CD8-positive, alpha-beta memory T cell (primary cell): ENCODE results near the gene TAX1BP1. TPM values are rescaled to one million over a fixed set of nuclear protein-coding genes. Genes with fewer than 3 reads are reported as not detected.

ENCODE experiments used
- CTCF ChIA-PET: fragments of 350-600 bp; sonication (Branson Sonifier 250); formaldehyde crosslinking; loops from one replicate; lab custom pipeline; 2021; ENCODE audit warnings: antibody characterized with exemption; lab: Charles Lee
- POLR2A ChIA-PET: fragments of 350-600 bp; sonication (Branson Sonifier 250); formaldehyde crosslinking; loops from one replicate; lab custom pipeline; 2021; ENCODE audit warnings: antibody characterized with exemption; lab: Charles Lee
- DNase-seq, 5 donors: peaks; one replicate each; pipeline versions ENCODE4 v3.0.0 to v3.0.0-alpha.2; 2020 to 2022; ENCODE audit warnings: mixed read lengths in 1 of 5
- H3K27ac ChIP-seq: one replicate; pipeline ENCODE4 v1.7.0; 2013; ENCODE audit warnings: low read depth, mild to moderate bottlenecking, low read length, moderate library complexity
- H3K27me3 ChIP-seq: 2 replicates; pipeline ENCODE4 v1.7.0; 2013; ENCODE audit warnings: low read length, mild to moderate bottlenecking; ENCODE audit not compliant: insufficient read depth, poor library complexity, severe bottlenecking
- H3K36me3 ChIP-seq: 2 replicates; pipeline ENCODE4 v1.7.0; 2013; ENCODE audit warnings: mild to moderate bottlenecking, low read length, moderate library complexity; ENCODE audit not compliant: insufficient read depth
- H3K4me1 ChIP-seq: 2 replicates; pipeline ENCODE4 v1.7.0; 2013; ENCODE audit warnings: mild to moderate bottlenecking, low read length, moderate library complexity; ENCODE audit not compliant: insufficient read depth
- H3K4me3 ChIP-seq: 2 replicates; pipeline ENCODE4 v1.7.0; 2013; ENCODE audit warnings: mild to moderate bottlenecking, low read length
- H3K9me3 ChIP-seq: 2 replicates; pipeline ENCODE4 v1.7.0; 2013; ENCODE audit warnings: mild to moderate bottlenecking, low read length
- H3K27ac Mint-ChIP-seq, 8 donors: one replicate each; pipeline ENCODE4 v1.8.0; 2020 to 2021; ENCODE audit warnings: mixed read lengths in 8 of 8, mild to moderate bottlenecking in 6 of 8, inconsistent platforms in 3 of 8, moderate library complexity in 3 of 8
- H3K27me3 Mint-ChIP-seq, 2 donors: one replicate each; pipeline ENCODE4 v1.8.0; 2020 to 2021; ENCODE audit warnings: mixed read lengths in 2 of 2, mild to moderate bottlenecking in 1 of 2, moderate library complexity in 1 of 2
- H3K36me3 Mint-ChIP-seq, 3 donors: one replicate each; pipeline ENCODE4 v1.8.0; 2020 to 2021; ENCODE audit warnings: mixed read lengths in 3 of 3, inconsistent platforms in 1 of 3, mild to moderate bottlenecking in 1 of 3
- H3K4me1 Mint-ChIP-seq, 3 donors: one replicate each; pipeline ENCODE4 v1.8.0; 2020 to 2021; ENCODE audit warnings: mixed read lengths in 3 of 3, inconsistent platforms in 1 of 3, mild to moderate bottlenecking in 1 of 3
- H3K4me3 Mint-ChIP-seq, 7 donors: one replicate each; pipeline ENCODE4 v1.8.0; 2020 to 2021; ENCODE audit warnings: mixed read lengths in 7 of 7, mild to moderate bottlenecking in 6 of 7, moderate library complexity in 4 of 7, inconsistent platforms in 2 of 7
- H3K9me3 Mint-ChIP-seq, 5 donors: one replicate each; pipeline ENCODE4 v1.8.0; 2020 to 2022; ENCODE audit warnings: mixed read lengths in 5 of 5, mild to moderate bottlenecking in 3 of 5, moderate library complexity in 2 of 5, inconsistent platforms in 1 of 5
- polyA plus RNA-seq: library from polyadenylated mRNA; unstranded; fragments of 300-500 nt; fragmentation: Illumina TruSeq; gene quantifications from one replicate; pipeline ENCODE4 v1.2.3, GENCODE V29; 2021
- total RNA-seq, 2 experiments: library from RNA; stranded (reverse); gene quantifications; one replicate each; pipeline ENCODE4 v1.2.3, GENCODE V29; 2021

The TAX1BP1 gene
- total and polyA plus RNA-seq, 3 experiments from 2014 or later, result 80.8 to 135 (median 82.1) TPM

DNA sequence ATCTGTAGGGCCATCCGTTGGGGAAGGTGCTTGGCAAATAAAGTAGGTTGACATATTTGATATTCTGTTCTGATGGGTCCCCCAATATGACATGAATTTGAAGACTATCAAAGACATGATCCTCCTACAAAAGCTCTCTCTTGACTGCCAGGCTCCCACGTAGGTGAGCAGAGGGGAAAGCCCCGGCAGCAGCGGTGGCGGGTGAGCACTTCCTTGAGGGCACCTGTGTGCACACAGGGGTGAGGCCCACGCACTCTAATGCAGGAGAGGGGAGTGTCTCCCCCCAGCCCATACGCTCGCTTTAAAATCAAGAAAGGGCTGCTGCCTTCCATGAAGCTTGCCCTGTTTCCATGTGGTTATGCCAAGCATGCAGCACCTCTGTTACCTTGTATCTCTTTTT is 100.4 kb downstream of the TAX1BP1 start:
- Mint-ChIP-seq H3K4me1 (peaks cover 17 to 32% (median 20%) of the 10 kb centered on the region in 3 donors), H3K27me3 (peaks cover 0 to 3% of the 10 kb centered on the region in 2 donors), H3K27ac (peak overlapping the region in 7 of 8 donors; percentile 31 to 86 (median 66)), H3K4me3 (no peak overlapping the region), H3K36me3 (peaks cover 0 to 9% (median 3%) of the 10 kb centered on the region in 3 donors), H3K9me3 (no peaks in the 10 kb centered on the region)
- no peaks in the 10 kb centered on the region for H3K4me1 ChIP-seq
- H3K9me3 ChIP-seq, result no peaks in the 10 kb centered on the region
- POLR2A ChIA-PET, result no interaction called here
- H3K27ac ChIP-seq, result no peak overlapping the region
- H3K4me3 ChIP-seq, result no peak overlapping the region
- no peaks in the 10 kb centered on the region for H3K27me3 ChIP-seq
- peak in 2 of 5 donors; percentile 6 to 10 for DNase-seq
- CTCF ChIA-PET, result interaction anchor here (1.4 kb wide), 1 partner anchor 9 kb away, joined by 3 read pairs; no protein-coding TSS in a partner anchor
- no peaks in the 10 kb centered on the region for H3K36me3 ChIP-seq

- ChIA-PET CTCF (interaction anchor here (1.3 to 1.4 kb wide), 2 partner anchors 9 to 11 kb away, joined by 3 read pairs; no protein-coding TSS in a partner anchor), POLR2A (no interaction called here)
- Histone ChIP-seq H3K4me3 (no peak overlapping the region), H3K9me3 (no peaks in the 10 kb centered on the region), H3K4me1 (no peaks in the 10 kb centered on the region), H3K27me3 (no peaks in the 10 kb centered on the region), H3K27ac (no peak overlapping the region), H3K36me3 (no peaks in the 10 kb centered on the region)
- Mint-ChIP-seq H3K36me3 (peaks cover 0 to 8% (median 3%) of the 10 kb centered on the region in 3 donors), H3K27me3 (peaks cover 0 to 3% of the 10 kb centered on the region in 2 donors), H3K27ac (peak overlapping the region in 4 of 8 donors; percentile 10 to 86 (median 71)), H3K4me3 (peak overlapping the region in 1 of 7 donors; percentile 13), H3K4me1 (peaks cover 17 to 32% (median 20%) of the 10 kb centered on the region in 3 donors), H3K9me3 (no peaks in the 10 kb centered on the region)
- DNase-seq, result no peak
These were observed 100.9 kb downstream of the TAX1BP1 start for GRCh38 chr7:27840760-27841364.

DNA sequence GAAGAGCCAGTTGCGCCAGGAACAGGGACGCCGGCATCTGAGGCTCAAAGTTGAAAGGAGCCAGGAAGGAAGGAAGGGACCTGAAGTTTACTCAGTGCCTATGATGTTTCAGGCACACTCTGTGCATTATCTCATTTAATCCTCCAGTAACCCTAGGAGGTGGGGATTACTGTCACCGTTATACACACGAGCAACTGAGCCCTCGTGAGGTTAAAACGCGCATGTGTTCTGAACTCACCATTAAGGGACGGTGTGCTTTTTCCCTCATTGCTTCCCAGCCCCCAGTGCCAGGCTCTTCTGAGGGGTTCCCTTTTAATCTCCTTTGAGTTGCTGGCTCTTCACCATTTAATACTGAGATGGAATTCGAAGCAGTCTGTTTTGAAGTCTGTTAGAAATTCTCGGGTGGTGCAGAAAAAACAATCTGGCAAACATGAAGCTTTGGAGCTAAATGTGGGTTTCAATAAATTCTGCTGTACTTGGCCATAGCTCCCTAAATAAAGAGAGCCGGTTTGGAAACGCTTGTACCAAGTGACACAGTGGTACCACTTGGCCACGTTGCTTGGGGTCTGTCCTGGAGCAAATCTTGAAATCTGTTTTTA is 102.2 kb downstream of the TAX1BP1 start:
- H3K27ac ChIP-seq, result no peak overlapping the region
- Mint-ChIP-seq H3K27me3 (peaks cover 0 to 3% of the 10 kb centered on the region in 2 donors), H3K36me3 (peaks cover 0 to 8% (median 3%) of the 10 kb centered on the region in 3 donors), H3K27ac (peak overlapping the region in 2 of 8 donors; percentile 18 to 42), H3K4me1 (peaks cover 14 to 25% (median 20%) of the 10 kb centered on the region in 3 donors), H3K9me3 (no peaks in the 10 kb centered on the region), H3K4me3 (no peak overlapping the region)
- no peaks in the 10 kb centered on the region for H3K36me3 ChIP-seq
- no peak overlapping the region for H3K4me3 ChIP-seq
- no peaks in the 10 kb centered on the region for H3K27me3 ChIP-seq
- ChIA-PET CTCF (interaction anchor here (1.3 kb wide), 1 partner anchor 12 kb away, joined by 3 read pairs; no protein-coding TSS in a partner anchor), POLR2A (no interaction called here)
- no peaks in the 10 kb centered on the region for H3K4me1 ChIP-seq
- DNase-seq, result no peak
- H3K9me3 ChIP-seq, result no peaks in the 10 kb centered on the region

DNA sequence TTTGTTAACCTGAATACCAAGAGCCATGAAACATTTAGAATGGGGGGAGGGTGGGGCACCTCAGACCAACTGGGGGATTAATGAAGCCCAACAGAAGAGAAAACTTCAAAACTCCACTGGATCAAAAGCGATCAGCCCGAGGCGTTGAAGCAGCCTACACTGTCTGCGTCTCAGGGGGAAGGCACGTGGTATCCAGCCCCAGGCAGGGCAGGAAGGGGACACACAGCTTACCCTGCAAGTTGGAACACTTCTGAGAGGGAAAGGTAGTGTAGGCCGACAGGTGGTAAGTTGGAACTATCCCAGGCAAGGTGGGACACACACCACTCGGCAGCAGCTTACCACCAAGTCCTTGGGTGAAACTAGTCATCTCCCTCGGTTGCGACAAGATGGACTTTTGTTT is 102.9 kb downstream of the TAX1BP1 start:
- H3K27me3 Mint-ChIP-seq, result peaks cover 0 to 3% of the 10 kb centered on the region in 2 donors
- POLR2A ChIA-PET, result no interaction called here
- H3K4me1 Mint-ChIP-seq, result peaks cover 12 to 25% (median 20%) of the 10 kb centered on the region in 3 donors
- H3K9me3 Mint-ChIP-seq, result no peaks in the 10 kb centered on the region
- no peak for DNase-seq
- peaks cover 0 to 8% (median 3%) of the 10 kb centered on the region in 3 donors for H3K36me3 Mint-ChIP-seq
- no peaks in the 10 kb centered on the region for H3K36me3 ChIP-seq
- no peak overlapping the region for H3K27ac ChIP-seq
- CTCF ChIA-PET, result no interaction called here
- H3K27me3 ChIP-seq, result no peaks in the 10 kb centered on the region
- no peak overlapping the region for H3K27ac Mint-ChIP-seq
- no peaks in the 10 kb centered on the region for H3K9me3 ChIP-seq
- H3K4me3 Mint-ChIP-seq, result no peak overlapping the region
- H3K4me1 ChIP-seq, result no peaks in the 10 kb centered on the region
- no peak overlapping the region for H3K4me3 ChIP-seq

- Histone ChIP-seq H3K4me1 (no peaks in the 10 kb centered on the region), H3K9me3 (no peaks in the 10 kb centered on the region), H3K27ac (no peak overlapping the region), H3K4me3 (no peak overlapping the region), H3K36me3 (no peaks in the 10 kb centered on the region), H3K27me3 (no peaks in the 10 kb centered on the region)
- Mint-ChIP-seq H3K27me3 (peaks cover 0 to 1% of the 10 kb centered on the region in 2 donors), H3K9me3 (no peaks in the 10 kb centered on the region), H3K4me3 (no peak overlapping the region), H3K36me3 (peaks cover 0 to 6% (median 2%) of the 10 kb centered on the region in 3 donors), H3K27ac (no peak overlapping the region), H3K4me1 (peaks cover 9 to 20% (median 17%) of the 10 kb centered on the region in 3 donors)
- CTCF ChIA-PET, result interaction anchor here (1.6 kb wide), 1 partner anchor 16 kb away, joined by 4 read pairs; no protein-coding TSS in a partner anchor
- POLR2A ChIA-PET, result no interaction called here
- no peak for DNase-seq
These were observed 103.8 kb downstream of the TAX1BP1 start for GRCh38 chr7:27843584-27844305.

DNA sequence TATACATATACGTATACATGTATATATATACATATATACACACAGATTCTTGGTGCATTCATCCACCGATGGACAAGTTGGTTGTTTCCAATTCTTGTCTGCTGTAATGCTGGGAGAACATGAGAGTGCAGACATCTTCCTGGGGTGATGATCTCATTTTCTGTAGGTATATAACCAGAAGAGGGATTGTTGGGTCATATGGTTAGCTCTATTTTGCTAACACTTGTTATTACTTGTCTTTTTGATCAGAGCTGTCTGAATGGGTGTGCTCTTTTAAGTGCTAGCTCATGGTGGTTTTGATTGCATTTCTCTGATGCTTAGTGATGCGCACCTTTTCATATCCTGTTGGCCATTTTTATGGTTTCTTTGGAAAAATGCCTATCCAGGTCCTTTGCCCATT is 106.4 kb downstream of the TAX1BP1 start:
- CTCF ChIA-PET, result no interaction called here

DNA sequence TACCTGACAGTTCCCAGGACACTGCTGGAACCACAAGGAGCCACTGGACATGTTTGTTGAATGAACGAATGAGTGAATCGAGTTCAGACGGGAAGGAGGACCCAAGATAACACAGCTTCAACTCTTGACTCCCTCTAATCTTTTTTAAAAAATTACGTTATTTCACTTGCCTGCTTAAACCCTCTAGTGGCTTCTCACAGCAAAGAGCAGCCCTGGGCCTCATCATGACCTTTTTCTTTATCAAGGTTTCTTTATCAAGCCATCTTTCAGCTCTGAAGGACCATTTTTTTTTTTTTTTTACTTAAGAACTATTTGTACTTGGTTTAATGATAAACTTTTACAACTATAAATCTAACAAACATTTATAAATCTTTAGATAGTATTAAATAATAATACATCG is 110.6 kb downstream of the TAX1BP1 start:
- no peak overlapping the region for H3K27ac ChIP-seq
- no peaks in the 10 kb centered on the region for H3K27me3 ChIP-seq
- Mint-ChIP-seq H3K36me3 (peaks cover 5 to 11% (median 8%) of the 10 kb centered on the region in 3 donors), H3K27me3 (no peaks in the 10 kb centered on the region), H3K4me3 (no peak overlapping the region), H3K9me3 (no peaks in the 10 kb centered on the region), H3K27ac (no peak overlapping the region), H3K4me1 (no peaks in the 10 kb centered on the region)
- H3K36me3 ChIP-seq, result no peaks in the 10 kb centered on the region
- H3K4me1 ChIP-seq, result no peaks in the 10 kb centered on the region
- ChIA-PET POLR2A (no interaction called here), CTCF (no interaction called here)
- no peaks in the 10 kb centered on the region for H3K9me3 ChIP-seq
- no peak overlapping the region for H3K4me3 ChIP-seq
- DNase-seq, result no peak

More for the DNA sequence above, 106.4 kb downstream of the TAX1BP1 start:
- no peak overlapping the region for H3K27ac ChIP-seq
- Mint-ChIP-seq H3K9me3 (no peaks in the 10 kb centered on the region), H3K27me3 (no peaks in the 10 kb centered on the region), H3K27ac (no peak overlapping the region), H3K4me3 (no peak overlapping the region), H3K4me1 (no peaks in the 10 kb centered on the region), H3K36me3 (no peaks in the 10 kb centered on the region)
- H3K27me3 ChIP-seq, result no peaks in the 10 kb centered on the region
- no peak for DNase-seq
- no peaks in the 10 kb centered on the region for H3K4me1 ChIP-seq
- no peak overlapping the region for H3K4me3 ChIP-seq
- no peaks in the 10 kb centered on the region for H3K9me3 ChIP-seq
- H3K36me3 ChIP-seq, result no peaks in the 10 kb centered on the region
- POLR2A ChIA-PET, result interaction anchor here (1.0 kb wide), 1 partner anchor 647 kb away, joined by 3 read pairs; no protein-coding TSS in a partner anchor
